HepG2 (cell line): ENCODE measurements around the gene METTL22.

Experiments
- ATRX ChIP-seq: sonication (generic); formaldehyde crosslinking; IDR thresholded peaks from 2 replicates; pipeline ENCODE4 v1.4.0; 2020; ENCODE audit warnings: missing genetic modification reagents, borderline replicate concordance
- CTCF ChIP-seq: sonication (generic); formaldehyde crosslinking; IDR thresholded peaks from 2 replicates; pipeline ENCODE4 v1.5.0; 2020; ENCODE audit warnings: mild to moderate bottlenecking, missing genetic modification reagents, moderate library complexity
- HNF1A ChIP-seq, 2 experiments: sonication (generic) in 1 of 2; formaldehyde crosslinking in 1 of 2; IDR thresholded peaks; 2 replicates each; pipeline versions ENCODE4 v1.4.0 to v1.6.1; 2016 to 2020; ENCODE audit warnings: borderline replicate concordance in 1 of 2, low read depth in 1 of 2, mild to moderate bottlenecking in 1 of 2, missing genetic modification reagents in 1 of 2
- JUND ChIP-seq: sonication (generic); formaldehyde crosslinking; IDR thresholded peaks from 2 replicates; pipeline ENCODE4 v1.8.0; 2022; ENCODE audit warnings: mild to moderate bottlenecking, missing genetic modification reagents
- MXD1 ChIP-seq: sonication (generic); formaldehyde crosslinking; IDR thresholded peaks from 2 replicates; pipeline ENCODE4 v1.4.0; 2020; ENCODE audit warnings: mild to moderate bottlenecking, missing genetic modification reagents
- POLR2AphosphoS5 ChIP-seq: IDR thresholded peaks from 2 replicates; pipeline ENCODE4 v1.6.1; 2012; ENCODE audit warnings: low read depth, low read length
- PRDM15 ChIP-seq: sonication (generic); formaldehyde crosslinking; IDR thresholded peaks from 2 replicates; pipeline ENCODE4 v1.4.0; 2020; ENCODE audit warnings: missing genetic modification reagents
- TFDP2 ChIP-seq: sonication (generic); formaldehyde crosslinking; IDR thresholded peaks from 2 replicates; pipeline ENCODE4 v1.4.0; 2020; ENCODE audit warnings: missing genetic modification reagents

- no peak for TF ChIP-seq CTCF (CRISPR knock-in tag)
- no peak for TF ChIP-seq ATRX (CRISPR knock-in tag)
- no peak for TF ChIP-seq JUND (CRISPR knock-in tag)
- no peak for TF ChIP-seq PRDM15 (CRISPR knock-in tag)
- TF ChIP-seq MXD1 (CRISPR knock-in tag), result no peak
- no peak for TF ChIP-seq TFDP2 (CRISPR knock-in tag)
- TF ChIP-seq HNF1A (IDR thresholded peaks at IDR 0.05; ENCODE audit: low read depth), result no peak
- TF ChIP-seq HNF1A (CRISPR knock-in tag; IDR thresholded peaks at IDR 0.05; ENCODE audit: borderline replicate concordance), result no peak
- TF ChIP-seq POLR2AphosphoS5, result no peak
Measured at GRCh38 chr16:8611122-8611521, 10.4 kb upstream of the METTL22 start.
